SK-N-SH (cell line): ENCODE data around the gene FAM227B. TPM values are rescaled to one million over a fixed set of nuclear protein-coding genes. Genes with fewer than 3 reads are reported as not detected.

Source experiments
- CTCF ChIA-PET: fragments of 300-600, 350-600 bp; formaldehyde crosslinking; extraction: SDS; loops from one replicate; lab custom pipeline; 2021; lab: Yijun Ruan, JAX
- POLR2A ChIA-PET: fragments of 350-600 bp; sonication (Branson Sonifier 250); formaldehyde crosslinking; extraction: SDS; loops from one replicate; lab custom pipeline; 2020; ENCODE audit warnings: antibody characterized with exemption, inconsistent platforms; lab: Yijun Ruan, JAX
- DNase-seq: peaks from one replicate; pipeline ENCODE4 v3.0.0; 2012
- H2AFZ ChIP-seq: fragments of 200-600 bp; sonication (generic); 2 replicates; pipeline ENCODE4 v1.8.1; 2016; ENCODE audit warnings: antibody characterized with exemption, mild to moderate bottlenecking, low read depth
- H3F3A ChIP-seq: fragments of 200-600 bp; sonication (generic); replicated peaks from 2 replicates; pipeline ENCODE3; 2016; ENCODE audit warnings: antibody characterized with exemption, mild to moderate bottlenecking; ENCODE audit not compliant: insufficient read depth
- H3K27ac ChIP-seq, 2 experiments: fragments of 200-500 bp in 1 of 2; fragments of 200-600 bp in 1 of 2; sonication (Bioruptor generic) in 1 of 2; sonication (generic), shearing (Covaris generic) in 1 of 2; 2 replicates each; pipeline versions ENCODE4 v1.5.1 to v1.6.1; 2014 to 2016; ENCODE audit warnings: low read depth in 2 of 2, inconsistent platforms in 1 of 2, low read length in 1 of 2, mild to moderate bottlenecking in 1 of 2, mixed read lengths in 1 of 2
- H3K27me3 ChIP-seq: fragments of 200-600 bp; sonication (generic), shearing (Covaris generic); 2 replicates; pipeline ENCODE4 v1.6.1; 2016; ENCODE audit warnings: mixed run types; ENCODE audit not compliant: insufficient read depth
- H3K36me3 ChIP-seq, 2 experiments: fragments of 200-500 bp in 1 of 2; fragments of 200-600 bp in 1 of 2; sonication (Bioruptor generic) in 1 of 2; sonication (generic) in 1 of 2; replicated peaks in 1 of 2; 2 replicates each; pipeline versions ENCODE3 to v1.5.1; 2014 to 2016; ENCODE audit warnings: low read length in 1 of 2, mild to moderate bottlenecking in 1 of 2; ENCODE audit not compliant: insufficient read depth in 2 of 2, control insufficient read depth in 1 of 2
- H3K4me1 ChIP-seq, 2 experiments: fragments of 200-500 bp in 1 of 2; fragments of 200-600 bp in 1 of 2; sonication (Bioruptor generic) in 1 of 2; sonication (generic), shearing (Covaris generic) in 1 of 2; 2 replicates each; pipeline versions ENCODE4 v1.5.1 to v1.6.1; 2014 to 2016; ENCODE audit warnings: low read depth in 1 of 2, low read length in 1 of 2, mixed run types in 1 of 2; ENCODE audit not compliant: insufficient read depth in 2 of 2, control insufficient read depth in 1 of 2
- H3K4me2 ChIP-seq: fragments of 200-600 bp; sonication (generic), shearing (Covaris generic); 2 replicates; pipeline ENCODE4 v1.6.1; 2017; ENCODE audit warnings: mixed run types
- H3K4me3 ChIP-seq, 2 experiments: fragments of 200-500 bp in 1 of 2; fragments of 200-600 bp in 1 of 2; sonication (Bioruptor generic) in 1 of 2; sonication (generic), shearing (Covaris generic) in 1 of 2; 2 replicates each; pipeline versions ENCODE4 v1.5.1 to v1.8.1; 2014 to 2016; ENCODE audit warnings: low read depth in 2 of 2, inconsistent platforms in 1 of 2, low read length in 1 of 2, mild to moderate bottlenecking in 1 of 2, mixed read lengths in 1 of 2, moderate library complexity in 1 of 2
- H3K79me2 ChIP-seq: fragments of 200-600 bp; sonication (generic); 2 replicates; pipeline ENCODE4 v1.8.1; 2017; ENCODE audit warnings: mild to moderate bottlenecking; ENCODE audit not compliant: insufficient read depth
- H3K9ac ChIP-seq: fragments of 200-600 bp; sonication (generic); 2 replicates; pipeline ENCODE4 v1.6.1; 2017; ENCODE audit warnings: mixed run types
- H3K9me2 ChIP-seq: fragments of 200-600 bp; sonication (generic); 2 replicates; pipeline ENCODE4 v1.6.1; 2017; ENCODE audit warnings: mixed run types
- H3K9me3 ChIP-seq: fragments of 200-600 bp; sonication (generic); 2 replicates; pipeline ENCODE4 v1.6.1; 2017; ENCODE audit warnings: mixed run types, mild to moderate bottlenecking, moderate library complexity
- H4K20me1 ChIP-seq: fragments of 200-600 bp; sonication (generic); 2 replicates; pipeline ENCODE4 v1.6.1; 2017; ENCODE audit warnings: mild to moderate bottlenecking, mixed run types; ENCODE audit not compliant: insufficient read depth
- EZH2phosphoT487 ChIP-seq: fragments of 200-600 bp; sonication (generic); IDR thresholded peaks from 2 replicates; pipeline ENCODE4 v1.6.1; 2017; ENCODE audit warnings: low read depth, mixed run types, mild to moderate bottlenecking, antibody characterized with exemption, moderate library complexity, borderline replicate concordance
- FOXJ3 ChIP-seq: sonication (generic); formaldehyde crosslinking; IDR thresholded peaks from 2 replicates; pipeline ENCODE4 v1.5.1; 2020; ENCODE audit warnings: mild to moderate bottlenecking, missing genetic modification reagents
- IRF3 ChIP-seq: fragments of 150-350 bp; IDR thresholded peaks from 2 replicates; pipeline ENCODE4 v1.6.1; 2016; ENCODE audit warnings: mild to moderate bottlenecking, low read depth, low read length
- JUND ChIP-seq: IDR thresholded peaks from 2 replicates; pipeline ENCODE4 v1.4.0; 2012
- MAX ChIP-seq: IDR thresholded peaks from 2 replicates; pipeline ENCODE4 v1.4.0; 2012; ENCODE audit warnings: low read depth
- MEF2A ChIP-seq: IDR thresholded peaks from 2 replicates; pipeline ENCODE4 v1.4.0; 2012; ENCODE audit warnings: low read depth, borderline replicate concordance
- MXI1 ChIP-seq: IDR thresholded peaks from 2 replicates; pipeline ENCODE4 v1.6.1; 2012; ENCODE audit warnings: mild to moderate bottlenecking, low read depth, low read length, improper control_type of control experiment
- NFIC ChIP-seq: IDR thresholded peaks from 2 replicates; pipeline ENCODE4 v1.4.0; 2012; ENCODE audit warnings: borderline replicate concordance
- NRF1 ChIP-seq: IDR thresholded peaks from 2 replicates; pipeline ENCODE4 v1.6.1; 2012; ENCODE audit warnings: low read depth, mild to moderate bottlenecking, low read length
- RAD21 ChIP-seq: IDR thresholded peaks from 2 replicates; pipeline ENCODE4 v1.6.1; 2012; ENCODE audit warnings: mild to moderate bottlenecking, low read length
- RCOR1 ChIP-seq: fragments of 150-350 bp; IDR thresholded peaks from 2 replicates; pipeline ENCODE4 v1.6.1; 2017; ENCODE audit warnings: antibody characterized with exemption, low read length
- RFX5 ChIP-seq: IDR thresholded peaks from 2 replicates; pipeline ENCODE4 v1.6.1; 2012; ENCODE audit warnings: mild to moderate bottlenecking, improper control_type of control experiment, low read length
- SIN3A ChIP-seq: IDR thresholded peaks from 2 replicates; pipeline ENCODE4 v1.6.1; 2012; ENCODE audit warnings: low read depth, mild to moderate bottlenecking, low read length, moderate library complexity, borderline replicate concordance
- TAF1 ChIP-seq: IDR thresholded peaks from 2 replicates; pipeline ENCODE4 v1.6.1; 2012; ENCODE audit warnings: low read depth, mild to moderate bottlenecking, low read length, moderate library complexity, borderline replicate concordance
- USF2 ChIP-seq: fragments of 150-350 bp; IDR thresholded peaks from 2 replicates; pipeline ENCODE4 v1.6.1; 2017; ENCODE audit warnings: antibody characterized with exemption, low read length, low read depth, borderline replicate concordance
- YY1 ChIP-seq: IDR thresholded peaks from 2 replicates; pipeline ENCODE4 v1.4.0; 2012; ENCODE audit warnings: low read depth, mild to moderate bottlenecking
- WGBS: methylation state at CpG from one replicate; pipeline ENCODE4 v1.1.6; 2017; ENCODE audit warnings: low lambda C conversion rate; 5-methylcytosine and 5-hydroxymethylcytosine counted together
- polyA plus RNA-seq, 3 experiments: library from polyadenylated mRNA; depleted of rRNA; stranded (reverse); fragments of >200 nt; gene quantifications; 2 replicates each; pipeline ENCODE4 v1.2.3, GENCODE V29; 2012

The FAM227B gene
- polyA plus RNA-seq, 1 of the 3 experiments (the other 2 are of a cell fraction), result 4.4 TPM

GRCh38 chr15:49492830-49493229 is 127.8 kb downstream of the FAM227B start:
- Histone ChIP-seq H3F3A (peaks cover 15% of the 10 kb centered on the region), H2AFZ (no peak overlapping the region), H3K4me1 (peaks cover 0 to 5% of the 10 kb centered on the region in 2 experiments; a peak in 2 of 4 replicates), H3K9me3 (no peaks in the 10 kb centered on the region), H4K20me1 (no peaks in the 10 kb centered on the region), H3K4me2 (no peak overlapping the region), H3K36me3 (no peaks in the 10 kb centered on the region), H3K9me2 (no peaks in the 10 kb centered on the region), H3K79me2 (no peaks in the 10 kb centered on the region), H3K27ac (no peak overlapping the region), H3K9ac (no peak overlapping the region), H3K4me3 (no peak overlapping the region), H3K27me3 (no peaks in the 10 kb centered on the region)
- 62% methylated on average over 1 of the region's 1 CpG for WGBS
- DNase-seq, result no peak
- ChIA-PET CTCF (no interaction called here), POLR2A (no interaction called here)
- TF ChIP-seq MEF2A, result no peak
- no peak for TF ChIP-seq MXI1
- TF ChIP-seq JUND, result 0 out of 2 replicates have a peak, but pooled peaks have one; percentile 20

GRCh38 chr15:49492151-49492550 is 128.5 kb downstream of the FAM227B start:
- Histone ChIP-seq H3K4me1 (peaks cover 0 to 5% of the 10 kb centered on the region in 2 experiments; a peak in 2 of 4 replicates), H3F3A (peaks cover 15% of the 10 kb centered on the region), H3K36me3 (no peaks in the 10 kb centered on the region), H3K9me3 (no peaks in the 10 kb centered on the region), H3K9me2 (no peaks in the 10 kb centered on the region), H3K27me3 (no peaks in the 10 kb centered on the region), H4K20me1 (no peaks in the 10 kb centered on the region), H3K9ac (no peak overlapping the region), H2AFZ (no peak overlapping the region), H3K4me3 (no peak overlapping the region), H3K4me2 (no peak overlapping the region), H3K79me2 (no peaks in the 10 kb centered on the region), H3K27ac (no peak overlapping the region)
- 95% methylated on average over 2 of the region's 2 CpGs for WGBS
- ChIA-PET CTCF (no interaction called here), POLR2A (no interaction called here)
- no peak for TF ChIP-seq MAX
- TF ChIP-seq YY1, result no peak
- no peak for TF ChIP-seq JUND
- no peak for TF ChIP-seq USF2
- no peak for TF ChIP-seq IRF3
- TF ChIP-seq EZH2phosphoT487, result no peak
- no peak for TF ChIP-seq SIN3A
- no peak for TF ChIP-seq RAD21
- TF ChIP-seq NFIC, result no peak
- no peak for TF ChIP-seq RCOR1
- no peak for TF ChIP-seq RFX5
- no peak for TF ChIP-seq MXI1
- no peak for TF ChIP-seq TAF1
- TF ChIP-seq NRF1, result no peak
- no peak for TF ChIP-seq FOXJ3 (CRISPR knock-in tag)
- no peak for DNase-seq
